ENCODE data around the gene DYNC1I2. TPM values are rescaled to one million over a fixed set of nuclear protein-coding genes. Genes with fewer than 3 reads are reported as not detected.

The DYNC1I2 gene
- total RNA-seq, 2 experiments from 2014 or later = 42.3 to 58.5 TPM

- Histone ChIP-seq H3K4me1 (ENCODE audit: insufficient read depth, low read length, poor library complexity, severe bottlenecking) (no peaks in the 10 kb centered on the region), H3K36me3 (ENCODE audit: insufficient read depth, low read length) (peaks cover 38% of the 10 kb centered on the region), H3K27ac (ENCODE audit: low read depth, low read length, poor library complexity, severe bottlenecking) (no peak overlapping the region), H3K79me2 (ENCODE audit: insufficient read depth, low read depth, low read length) (no peaks in the 10 kb centered on the region), H2AFZ (ENCODE audit: low read length) (no peak overlapping the region), H3K4me2 (ENCODE audit: low read length) (no peak overlapping the region), H3K9me3 (ENCODE audit: low read length) (no peaks in the 10 kb centered on the region), H3K9me2 (ENCODE audit: insufficient read depth, low read length) (no peaks in the 10 kb centered on the region), H3K4me3 (ENCODE audit: low read depth, low read length, poor library complexity, severe bottlenecking) (no peak overlapping the region), H4K20me1 (ENCODE audit: insufficient read depth, low read length) (no peaks in the 10 kb centered on the region)
- intact Hi-C loops (cut with micrococcal nuclease; ENCODE audit: unreplicated experiment) = no loop called here
- POLR2A ChIA-PET = interaction anchor here (0.5 to 1.5 kb wide), 5 partner anchors 10 to 136 kb away, joined by 3 to 7 read pairs (median 4); no protein-coding TSS in a partner anchor
- CTCF ChIA-PET (ENCODE audit: unreplicated experiment) = interaction anchor here (0.9 kb wide), 1 partner anchor 18 kb away, joined by 3 read pairs; no protein-coding TSS in a partner anchor
- TF ChIP-seq CTCF (conservative IDR thresholded peaks at IDR 0.05; ENCODE audit: low read length) = no peak
- no peak for TF ChIP-seq EZH2phosphoT487 (IDR thresholded peaks at IDR 0.05; ENCODE audit: borderline replicate concordance, low read depth, low read length)
- no TSS peak for BruUV-seq (replicated peaks)
- DNase-seq (ENCODE audit: low spot score) = no peak
Observed at GRCh38 chr2:171723716-171724683, 36.7 kb downstream of the DYNC1I2 start.

DNA sequence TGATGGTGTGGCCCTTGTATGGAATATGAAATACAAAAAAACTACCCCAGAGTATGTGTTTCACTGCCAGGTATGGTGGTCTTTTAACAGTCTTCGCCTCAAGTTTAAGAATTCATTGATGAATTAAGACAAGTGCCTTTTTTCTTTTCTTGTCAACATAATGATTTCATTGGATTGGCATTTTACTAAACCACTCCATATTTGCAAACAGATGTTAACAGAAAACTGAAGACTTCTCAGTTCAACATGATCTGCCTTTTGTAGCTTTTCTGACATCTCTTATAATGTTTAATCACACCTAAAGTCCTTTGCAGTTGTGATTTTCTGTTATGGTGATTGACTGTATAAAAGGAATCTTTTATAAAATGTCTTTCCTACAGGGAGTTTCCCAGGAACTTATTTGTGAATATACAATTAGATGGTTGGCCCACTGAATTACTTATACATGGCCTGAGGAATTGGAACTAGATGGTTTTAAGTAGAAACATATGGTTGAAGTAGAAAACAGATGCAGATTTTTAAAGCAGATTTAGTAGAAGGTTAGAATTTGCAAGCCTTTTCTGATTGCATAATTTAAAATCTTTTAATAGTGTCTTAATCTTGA lies 39.7 kb downstream of the DYNC1I2 start:
- no peak for DNase-seq (ENCODE audit: low spot score)
- Histone ChIP-seq H3K79me2 (ENCODE audit: insufficient read depth, low read depth, low read length) (no peaks in the 10 kb centered on the region), H4K20me1 (ENCODE audit: insufficient read depth, low read length) (no peaks in the 10 kb centered on the region), H3K36me3 (ENCODE audit: insufficient read depth, low read length) (peaks cover 52% of the 10 kb centered on the region), H3K4me1 (ENCODE audit: insufficient read depth, low read length, poor library complexity, severe bottlenecking) (no peaks in the 10 kb centered on the region), H3K4me3 (ENCODE audit: low read depth, low read length, poor library complexity, severe bottlenecking) (no peak overlapping the region), H3K4me2 (ENCODE audit: low read length) (no peak overlapping the region), H3K9me2 (ENCODE audit: insufficient read depth, low read length) (no peaks in the 10 kb centered on the region), H3K27ac (ENCODE audit: low read depth, low read length, poor library complexity, severe bottlenecking) (no peak overlapping the region), H3K9me3 (ENCODE audit: low read length) (no peaks in the 10 kb centered on the region), H2AFZ (ENCODE audit: low read length) (no peak overlapping the region)
- no TSS peak for BruUV-seq (replicated peaks)
- intact Hi-C loops (cut with micrococcal nuclease; ENCODE audit: unreplicated experiment) = no loop called here
- ChIA-PET POLR2A (no interaction called here), CTCF (ENCODE audit: unreplicated experiment) (no interaction called here)
- TF ChIP-seq CTCF (conservative IDR thresholded peaks at IDR 0.05; ENCODE audit: low read length) (no peak), EZH2phosphoT487 (IDR thresholded peaks at IDR 0.05; ENCODE audit: borderline replicate concordance, low read depth, low read length) (no peak)

All from OCI-LY7 (cell line).